B cell (primary cell): ENCODE data around the gene RELL2. TPM values are rescaled to one million over a fixed set of nuclear protein-coding genes. Genes with fewer than 3 reads are reported as not detected.

Experiments
- ATAC-seq: fragments of 200-7000 bp; cut with Tn5 transposase; one replicate; pipeline ENCODE4 v1.10.0; 2021; ENCODE audit warnings: low read depth, mild to moderate bottlenecking, moderate number of reproducible peaks, moderate library complexity
- CTCF ChIA-PET: fragments of 350-600 bp; sonication (Branson Sonifier 250); formaldehyde crosslinking; loops from one replicate; lab custom pipeline; 2021; ENCODE audit warnings: antibody characterized with exemption, inconsistent platforms; lab: Charles Lee
- POLR2A ChIA-PET: fragments of 350-600 bp; sonication (Branson Sonifier 250); formaldehyde crosslinking; loops from one replicate; lab custom pipeline; 2021; ENCODE audit warnings: antibody characterized with exemption; lab: Charles Lee
- DNase-seq: peaks from one replicate; pipeline ENCODE4 v3.0.0; 2013
- H2AFZ ChIP-seq: 2 replicates; pipeline ENCODE4 v1.6.1; 2012; ENCODE audit warnings: mild to moderate bottlenecking, low read depth, low read length; ENCODE audit not compliant: insufficient read depth, poor library complexity, severe bottlenecking
- H3K27ac ChIP-seq, 2 donors: 1 replicate in 1 of 2; 2 replicates in 1 of 2; pipeline ENCODE4 v1.5.1; 2012 to 2013; ENCODE audit warnings: low read length in 2 of 2, mild to moderate bottlenecking in 2 of 2, moderate library complexity in 1 of 2
- H3K27me3 ChIP-seq, 4 experiments: fragments of 200-600 bp in 1 of 4; sonication (generic) in 1 of 4; replicated peaks in 1 of 4; 1 replicate in 2 of 4; 2 replicates in 2 of 4; pipeline versions ENCODE4 v1.6.1 to v1.7.0; 2013 to 2016; ENCODE audit warnings: low read length in 3 of 4, mild to moderate bottlenecking in 2 of 4, mixed read lengths in 1 of 4, moderate library complexity in 1 of 4; ENCODE audit not compliant: insufficient read depth in 4 of 4, control insufficient read depth in 3 of 4; ENCODE audit errors: control extremely low read depth in 1 of 4
- H3K36me3 ChIP-seq, 2 experiments: replicated peaks in 1 of 2; 1 replicate in 1 of 2; 2 replicates in 1 of 2; pipeline versions ENCODE4 v1.6.1 to v1.7.1; 2013; ENCODE audit warnings: low read length in 1 of 2; ENCODE audit not compliant: insufficient read depth in 2 of 2, control insufficient read depth in 1 of 2; ENCODE audit errors: control extremely low read depth in 1 of 2, extremely low read depth in 1 of 2
- H3K4me1 ChIP-seq, 2 donors: fragments of 200-600 bp in 1 of 2; sonication (generic) in 1 of 2; 1 replicate in 1 of 2; 2 replicates in 1 of 2; pipeline versions ENCODE4 v1.5.1 to v1.6.1; 2013 to 2017; ENCODE audit warnings: low read length in 2 of 2; ENCODE audit not compliant: control insufficient read depth in 2 of 2, insufficient read depth in 2 of 2
- H3K4me2 ChIP-seq: replicated peaks from 2 replicates; pipeline ENCODE3; 2012; ENCODE audit warnings: mild to moderate bottlenecking, low read depth, low read length; ENCODE audit not compliant: poor library complexity, severe bottlenecking
- H3K4me3 ChIP-seq, 5 experiments: fragments of 200-600 bp in 1 of 5; sonication (generic) in 1 of 5; 1 replicate in 3 of 5; 2 replicates in 2 of 5; pipeline versions ENCODE4 v1.5.1 to v1.7.0; 2011 to 2016; ENCODE audit warnings: low read length in 4 of 5, mild to moderate bottlenecking in 4 of 5, low read depth in 2 of 5, control low read depth in 1 of 5, moderate library complexity in 1 of 5; ENCODE audit not compliant: insufficient read depth in 1 of 5; ENCODE audit errors: control extremely low read depth in 1 of 5, extremely low read depth in 1 of 5
- H3K79me2 ChIP-seq: fragments of 200-600 bp; sonication (generic); one replicate; pipeline ENCODE4 v1.6.0; 2016; ENCODE audit warnings: low read length; ENCODE audit not compliant: control insufficient read depth, insufficient read depth
- H3K9ac ChIP-seq: fragments of 200-600 bp; sonication (generic); 2 replicates; pipeline ENCODE4 v1.6.1; 2017; ENCODE audit warnings: mild to moderate bottlenecking, low read length, moderate library complexity
- H3K9me3 ChIP-seq, 3 donors: one replicate each; pipeline versions ENCODE4 v1.6.1 to v1.7.1; 2013; ENCODE audit warnings: low read length in 2 of 3; ENCODE audit not compliant: control insufficient read depth in 2 of 3, insufficient read depth in 1 of 3; ENCODE audit errors: control extremely low read depth in 1 of 3
- H4K20me1 ChIP-seq: 2 replicates; pipeline ENCODE4 v1.6.0; 2012; ENCODE audit warnings: mild to moderate bottlenecking, low read length; ENCODE audit not compliant: insufficient read depth, control insufficient read depth, poor library complexity, severe bottlenecking
- H3K27ac Mint-ChIP-seq: one replicate; pipeline ENCODE4 v1.8.0; 2021; ENCODE audit warnings: mixed read lengths
- H3K27me3 Mint-ChIP-seq: one replicate; pipeline ENCODE4 v1.8.0; 2021; ENCODE audit warnings: mixed read lengths
- H3K4me1 Mint-ChIP-seq: one replicate; pipeline ENCODE4 v1.8.0; 2021; ENCODE audit warnings: mixed read lengths
- H3K4me3 Mint-ChIP-seq: one replicate; pipeline ENCODE4 v1.8.0; 2021; ENCODE audit warnings: mixed read lengths
- H3K9me3 Mint-ChIP-seq: one replicate; pipeline ENCODE4 v1.8.0; 2022; ENCODE audit warnings: mixed read lengths; ENCODE audit not compliant: insufficient read depth
- EZH2 ChIP-seq: IDR thresholded peaks from 2 replicates; pipeline ENCODE4 v1.6.1; 2012; ENCODE audit warnings: borderline replicate concordance, low read depth, mild to moderate bottlenecking, moderate library complexity, low read length; ENCODE audit not compliant: insufficient read depth, poor library complexity, severe bottlenecking
- WGBS: methylation state at CpG from one replicate; pipeline ENCODE4 v1.1.5; 2013; ENCODE audit warnings: missing lambda C conversion rate; ENCODE audit not compliant: insufficient coverage; 5-methylcytosine and 5-hydroxymethylcytosine counted together
- intact Hi-C: fragments of 100-400 bp; cut with micrococcal nuclease; formaldehyde crosslinking; loops from one replicate; pipeline ENCODE4 v1.10.0; 2022
- polyA plus RNA-seq: library from polyadenylated mRNA; depleted of rRNA; stranded (reverse); fragments of >200 nt; gene quantifications from 2 replicates; pipeline ENCODE4 v1.2.3, GENCODE V29; 2012
- total RNA-seq, 2 donors: library from RNA; stranded (reverse); fragments of 120-200 nt in 1 of 2; gene quantifications; 1 replicate in 1 of 2; 2 replicates in 1 of 2; pipeline versions ENCODE4 v1.2.3 to v1.2.4, GENCODE V29; 2013 to 2022
- TF ChIP-seq, protein P1 (sequence below): fragments of 200-600 bp; IDR thresholded peaks from one replicate; pipeline ENCODE4 v1.8.0; 2022; ENCODE audit warnings: antibody characterized with exemption, mild to moderate bottlenecking

RELL2 gene
- total and polyA plus RNA-seq, 2 donors (not counting 1 experiment from before 2014, with no cell fraction given), result 12.1 to 48.9 TPM

DNA sequence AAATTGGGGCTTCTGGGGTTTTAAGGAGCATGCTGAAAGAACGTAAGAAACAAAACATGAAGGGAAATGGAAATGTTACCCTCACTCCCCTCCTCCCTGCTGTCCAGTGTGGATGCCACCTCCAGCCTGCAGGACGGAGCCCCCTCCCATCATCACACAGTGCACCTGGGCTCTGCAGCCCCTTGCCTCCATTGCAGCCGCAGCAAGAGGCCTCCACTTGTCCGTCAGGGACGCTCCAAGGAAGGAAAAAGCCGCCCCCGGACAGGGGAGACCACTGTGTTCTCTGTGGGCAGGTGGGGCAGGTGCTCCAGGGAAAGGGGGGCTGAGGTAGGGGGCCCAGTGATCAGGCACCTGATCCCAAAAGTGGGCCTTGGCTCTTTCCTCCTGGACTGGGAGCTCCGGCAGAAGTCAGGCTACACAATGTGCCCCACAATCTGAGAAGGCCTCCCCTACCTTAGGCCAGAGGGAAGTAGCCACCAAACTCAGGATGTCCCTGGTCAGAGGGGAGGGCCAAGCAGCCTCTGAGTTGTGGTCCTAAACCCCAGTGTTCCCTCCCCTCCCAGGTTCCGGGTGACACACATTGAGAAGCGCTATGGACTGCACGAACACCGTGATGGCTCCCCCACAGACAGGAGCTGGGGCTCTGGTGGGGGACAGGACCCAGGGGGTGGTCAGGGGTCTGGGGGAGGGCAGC is 2.7 kb downstream of the RELL2 start:
- CTCF ChIA-PET, result interaction anchor here (0.5 to 10.3 kb wide), 5 partner anchors 8 to 337 kb away, joined by 3 to 124 read pairs (median 3); partner anchors contain the start of genes DIAPH1 and PCDH1
- WGBS, result 96% methylated on average over 11 of the region's 12 CpGs
- TF ChIP-seq EZH2, result no peak
- TF ChIP-seq, protein P1, sequence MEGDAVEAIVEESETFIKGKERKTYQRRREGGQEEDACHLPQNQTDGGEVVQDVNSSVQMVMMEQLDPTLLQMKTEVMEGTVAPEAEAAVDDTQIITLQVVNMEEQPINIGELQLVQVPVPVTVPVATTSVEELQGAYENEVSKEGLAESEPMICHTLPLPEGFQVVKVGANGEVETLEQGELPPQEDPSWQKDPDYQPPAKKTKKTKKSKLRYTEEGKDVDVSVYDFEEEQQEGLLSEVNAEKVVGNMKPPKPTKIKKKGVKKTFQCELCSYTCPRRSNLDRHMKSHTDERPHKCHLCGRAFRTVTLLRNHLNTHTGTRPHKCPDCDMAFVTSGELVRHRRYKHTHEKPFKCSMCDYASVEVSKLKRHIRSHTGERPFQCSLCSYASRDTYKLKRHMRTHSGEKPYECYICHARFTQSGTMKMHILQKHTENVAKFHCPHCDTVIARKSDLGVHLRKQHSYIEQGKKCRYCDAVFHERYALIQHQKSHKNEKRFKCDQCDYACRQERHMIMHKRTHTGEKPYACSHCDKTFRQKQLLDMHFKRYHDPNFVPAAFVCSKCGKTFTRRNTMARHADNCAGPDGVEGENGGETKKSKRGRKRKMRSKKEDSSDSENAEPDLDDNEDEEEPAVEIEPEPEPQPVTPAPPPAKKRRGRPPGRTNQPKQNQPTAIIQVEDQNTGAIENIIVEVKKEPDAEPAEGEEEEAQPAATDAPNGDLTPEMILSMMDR, result no peak
- Histone ChIP-seq H4K20me1 (peaks cover 16% of the 10 kb centered on the region), H3K4me2 (no peak overlapping the region), H3K36me3 (peaks cover under 1 to 28% of the 10 kb centered on the region in 2 experiments), H3K9me3 (no peaks in the 10 kb centered on the region), H3K27me3 (no peaks in the 10 kb centered on the region), H3K27ac (no peak overlapping the region), H3K4me1 (peaks cover 24 to 28% of the 10 kb centered on the region in 2 donors), H3K79me2 (peaks cover 29% of the 10 kb centered on the region), H3K9ac (no peak overlapping the region), H3K4me3 (no peak overlapping the region), H2AFZ (no peak overlapping the region)
- ATAC-seq (no peak), DNase-seq (no peak)
- intact Hi-C loops, result no loop called here
- Mint-ChIP-seq H3K9me3 (no peaks in the 10 kb centered on the region), H3K4me1 (peaks cover 26% of the 10 kb centered on the region), H3K27me3 (no peaks in the 10 kb centered on the region), H3K27ac (no peak overlapping the region), H3K4me3 (no peak overlapping the region)
- POLR2A ChIA-PET, result interaction anchor here (1.1 to 3.6 kb wide), 2 partner anchors 12 kb away, joined by 3 to 22 read pairs; partner anchors contain the start of gene FCHSD1

DNA sequence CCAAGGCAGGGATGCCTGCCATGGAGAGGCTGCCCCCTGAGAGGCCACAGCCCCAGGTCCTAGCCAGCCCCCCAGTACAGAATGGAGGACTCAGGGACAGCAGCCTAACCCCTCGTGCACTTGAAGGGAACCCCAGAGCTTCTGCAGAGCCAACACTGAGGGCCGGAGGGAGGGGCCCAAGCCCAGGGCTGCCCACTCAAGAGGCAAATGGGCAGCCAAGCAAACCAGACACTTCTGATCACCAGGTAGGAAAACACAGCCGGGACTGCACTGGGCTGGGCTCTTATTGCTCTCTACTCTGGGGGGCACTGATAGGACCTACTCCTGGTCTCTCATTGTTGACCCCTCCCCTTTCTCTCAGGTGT is 3.2 kb downstream of the RELL2 start:
- no peak for TF ChIP-seq EZH2
- TF ChIP-seq, protein P1, result no peak
- H3K79me2 ChIP-seq, result peaks cover 24% of the 10 kb centered on the region
- no peak for ATAC-seq
- H3K27ac ChIP-seq, result no peak overlapping the region
- H3K4me3 ChIP-seq, result no peak overlapping the region
- peaks cover 2 to 28% of the 10 kb centered on the region in 2 experiments for H3K36me3 ChIP-seq
- no peak for DNase-seq
- H3K9me3 Mint-ChIP-seq, result no peaks in the 10 kb centered on the region
- H3K4me1 ChIP-seq, result peaks cover 19 to 23% of the 10 kb centered on the region in 2 donors
- POLR2A ChIA-PET, result interaction anchor here (1.1 kb wide), 1 partner anchor 11 kb away, joined by 3 read pairs; the partner anchor contains the start of gene FCHSD1
- peaks cover 11% of the 10 kb centered on the region for H4K20me1 ChIP-seq
- no peaks in the 10 kb centered on the region for H3K27me3 ChIP-seq
- no peak overlapping the region for H2AFZ ChIP-seq
- no peak overlapping the region for H3K27ac Mint-ChIP-seq
- no peak overlapping the region for H3K9ac ChIP-seq
- CTCF ChIA-PET, result interaction anchor here (1.0 to 7.6 kb wide), 3 partner anchors 22 to 76 kb away, joined by 3 to 116 read pairs (median 6); partner anchors contain the start of gene DIAPH1
- no peak overlapping the region for H3K4me3 Mint-ChIP-seq
- H3K4me1 Mint-ChIP-seq, result peaks cover 20% of the 10 kb centered on the region
- H3K27me3 Mint-ChIP-seq, result no peaks in the 10 kb centered on the region
- no peaks in the 10 kb centered on the region for H3K9me3 ChIP-seq
- no peak overlapping the region for H3K4me2 ChIP-seq
- intact Hi-C loops, result no loop called here
- 95% methylated on average over 3 of the region's 3 CpGs for WGBS
